HG02610 (cell line): ENCODE data around the gene CDH4.

Experiments
- ATAC-seq: cut with Tn5 transposase; IDR thresholded peaks from one replicate; pipeline ENCODE4 v1.9.1; 2021; ENCODE audit warnings: mild to moderate bottlenecking, moderate library complexity; ENCODE audit not compliant: unreplicated experiment

The CDH4 gene

DNA sequence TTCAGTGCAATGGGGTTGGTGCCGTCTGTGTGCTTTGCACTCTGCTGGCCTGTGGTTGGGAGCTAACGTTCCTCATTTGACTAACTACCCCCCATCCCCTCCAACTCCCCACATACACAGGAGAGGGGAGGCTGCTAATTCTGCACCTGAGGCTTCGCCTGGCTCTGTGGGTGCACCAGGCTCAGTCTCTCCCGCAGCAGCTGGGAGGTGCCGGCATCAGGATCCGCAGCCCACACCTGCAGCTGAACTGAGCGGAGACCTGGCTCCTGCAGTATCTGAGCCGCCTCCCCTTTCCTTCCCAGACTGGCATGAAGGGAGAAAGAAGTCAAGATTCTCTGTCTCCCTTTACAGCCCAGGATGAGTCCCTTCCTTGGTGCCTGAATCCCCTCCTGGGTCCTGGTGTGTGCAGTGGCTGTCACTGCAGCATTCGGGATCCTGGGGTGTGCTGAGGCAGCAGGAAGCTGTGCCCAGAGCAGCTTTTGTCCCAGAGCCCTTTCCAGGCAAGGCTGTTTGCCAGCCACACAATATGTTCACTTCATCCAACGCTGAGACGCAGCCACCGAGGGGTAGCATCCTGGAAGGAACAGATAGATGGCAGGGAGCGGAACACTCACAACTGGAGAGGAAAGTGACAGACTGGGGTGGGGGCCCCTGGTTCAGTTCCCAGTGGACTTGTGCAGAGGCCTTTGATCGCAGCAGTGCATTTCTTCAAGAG lies 70.2 kb downstream of the CDH4 start:
- no peak for ATAC-seq

DNA sequence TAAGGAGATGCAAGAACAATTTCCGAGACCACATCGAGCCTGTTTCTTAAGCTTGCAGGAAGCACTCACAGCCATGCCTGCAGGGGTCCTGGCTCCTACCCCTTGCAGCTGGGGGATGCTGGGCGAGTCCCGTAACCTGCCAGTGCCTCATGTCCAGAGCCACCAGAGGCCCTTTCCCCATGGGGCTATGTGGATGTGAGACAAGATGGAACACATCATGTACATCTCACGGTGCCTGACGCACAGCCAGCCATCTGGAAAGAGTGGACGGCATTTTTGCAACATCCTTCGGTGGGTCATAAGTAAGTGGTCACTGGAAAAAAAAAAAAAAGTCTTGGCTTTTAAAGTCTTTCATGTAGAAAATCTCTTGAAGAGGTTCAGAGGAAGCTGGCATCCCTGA lies 72.8 kb downstream of the CDH4 start:
- no peak for ATAC-seq

DNA sequence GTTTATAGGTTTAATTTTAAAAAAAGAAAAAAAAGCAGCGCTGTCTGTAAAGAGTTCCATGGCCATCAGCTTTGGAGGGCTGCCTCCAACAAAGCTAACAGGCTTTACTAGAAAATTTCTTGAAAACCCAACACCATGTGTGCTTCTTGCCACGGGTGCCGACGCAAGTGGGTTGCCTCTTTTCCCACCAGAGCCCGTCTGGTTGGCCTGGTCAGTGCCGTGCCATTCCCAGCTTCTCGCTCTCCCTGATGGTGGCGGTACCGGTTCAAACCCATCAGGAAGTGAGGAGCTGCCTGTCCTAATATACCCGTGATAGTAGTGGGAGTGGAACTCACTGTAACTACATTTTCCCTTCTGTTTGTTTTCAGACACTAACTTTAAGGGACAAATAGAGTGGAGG lies 73.7 kb downstream of the CDH4 start:
- no peak for ATAC-seq

DNA sequence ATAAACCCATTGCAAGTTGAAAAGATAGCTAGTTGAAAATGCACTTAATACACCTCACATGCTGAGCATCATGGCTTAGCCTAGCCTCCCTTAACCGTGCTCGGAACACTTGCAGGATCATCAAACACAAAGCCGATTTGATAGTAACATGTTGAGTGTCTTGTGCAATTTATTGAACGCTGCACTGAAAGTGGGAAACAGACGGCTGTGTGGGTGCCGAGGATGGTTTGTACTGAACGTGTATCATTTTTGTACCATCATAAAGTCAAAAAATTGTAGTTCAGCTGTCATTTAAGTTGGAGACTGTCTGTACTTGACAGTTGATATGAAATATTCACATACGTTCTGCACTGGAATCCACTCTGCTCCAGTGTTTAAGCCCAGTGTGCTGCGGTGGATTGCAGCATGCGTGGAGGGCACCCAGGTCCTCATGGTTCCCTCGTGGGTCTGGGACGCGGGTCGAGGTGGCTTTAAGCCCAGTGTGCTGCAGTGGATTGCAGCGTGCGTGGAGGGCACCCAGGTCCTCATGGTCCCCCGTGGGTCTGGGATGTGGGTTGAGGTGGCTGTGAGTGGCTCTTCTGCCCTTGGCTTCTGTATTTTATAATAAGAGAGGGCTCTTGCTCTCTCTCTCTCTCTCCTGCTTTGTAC lies 77.0 kb downstream of the CDH4 start:
- no peak for ATAC-seq

DNA sequence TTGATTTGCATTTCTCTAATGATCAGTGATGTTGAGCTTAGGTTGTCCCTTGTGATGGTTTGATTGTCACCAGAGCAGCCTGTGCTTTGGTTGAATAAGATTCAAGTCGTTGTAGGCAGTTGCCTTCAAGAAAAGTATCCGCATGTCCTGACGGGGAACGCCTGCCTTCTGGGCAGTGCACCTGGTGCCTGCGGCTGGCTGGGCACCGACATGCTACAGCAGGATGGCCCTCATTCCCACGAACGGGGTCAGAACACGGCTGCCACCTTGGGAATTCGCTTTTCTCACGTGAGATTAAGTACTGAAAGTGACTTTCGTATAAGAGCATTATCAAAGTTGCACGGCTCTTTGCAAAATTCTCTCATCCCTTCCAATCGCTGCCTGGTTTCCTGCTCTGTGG lies 78.4 kb downstream of the CDH4 start:
- ATAC-seq: no peak

DNA sequence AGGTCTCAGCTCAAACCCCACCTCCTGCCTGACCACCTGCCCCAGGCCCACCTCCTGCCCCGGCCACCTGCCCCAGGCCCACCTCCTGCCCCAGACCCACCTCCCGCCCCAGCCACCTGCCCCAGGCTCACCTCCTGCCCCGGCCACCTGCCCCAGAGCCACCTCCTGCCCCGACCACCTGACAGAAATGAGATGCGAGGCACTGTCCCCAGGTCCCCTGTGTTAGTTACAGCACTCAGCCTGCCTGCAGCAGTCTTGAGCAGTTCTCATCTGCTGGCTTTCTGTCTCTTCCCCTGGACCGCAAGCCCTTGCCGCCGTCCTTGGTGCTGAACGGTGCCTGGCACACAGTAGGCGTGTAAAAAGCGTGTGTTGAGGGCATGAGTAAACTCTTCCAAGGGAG lies 79.5 kb downstream of the CDH4 start:
- no peak for ATAC-seq

DNA sequence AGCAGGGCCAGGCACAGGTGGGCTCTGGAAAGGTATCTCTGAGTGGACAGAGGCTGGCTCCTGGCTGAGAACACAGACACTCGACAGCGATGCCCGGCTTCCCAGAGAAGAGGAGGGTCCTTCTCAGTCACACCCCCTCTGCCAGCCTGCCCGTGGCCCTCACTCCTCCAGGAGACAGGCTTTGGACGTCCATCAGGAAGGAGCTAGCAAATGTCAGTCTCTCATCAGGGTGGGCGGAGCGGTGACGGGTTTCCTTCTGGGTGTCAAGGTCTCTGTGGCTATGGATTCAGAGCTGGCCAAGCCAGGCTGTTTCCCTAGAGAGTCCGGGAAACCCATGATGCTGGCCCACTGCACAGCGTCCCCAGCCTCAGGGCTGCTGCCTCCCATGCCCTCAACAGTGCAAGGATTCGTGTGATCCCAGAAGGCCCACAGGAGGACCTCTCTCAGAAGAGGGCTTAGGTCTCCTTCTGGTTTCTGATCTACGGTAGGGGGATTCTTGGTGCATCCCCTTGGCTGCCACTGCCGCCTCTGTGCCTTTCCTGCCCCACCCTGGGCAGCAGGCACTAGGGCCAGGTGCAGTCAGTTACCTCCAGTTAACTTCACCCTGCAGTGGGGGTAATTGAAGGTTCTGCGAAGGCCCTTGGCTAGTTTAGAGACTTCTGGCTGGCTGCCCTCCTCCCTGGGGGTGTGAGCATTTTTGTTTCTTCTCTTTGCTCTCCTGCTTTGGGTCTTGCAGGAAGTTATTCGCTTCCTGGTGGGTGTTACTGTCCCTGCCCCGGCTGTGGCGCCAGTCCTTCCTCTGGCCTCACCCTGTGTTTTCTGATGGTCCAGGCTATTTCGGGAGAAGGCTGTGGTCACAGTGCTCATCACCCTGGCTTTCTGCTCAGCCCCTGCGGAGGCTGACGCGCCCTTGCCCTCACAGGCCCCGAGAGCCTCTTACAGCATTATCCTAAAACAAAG lies 80.2 kb downstream of the CDH4 start:
- no peak for ATAC-seq

DNA sequence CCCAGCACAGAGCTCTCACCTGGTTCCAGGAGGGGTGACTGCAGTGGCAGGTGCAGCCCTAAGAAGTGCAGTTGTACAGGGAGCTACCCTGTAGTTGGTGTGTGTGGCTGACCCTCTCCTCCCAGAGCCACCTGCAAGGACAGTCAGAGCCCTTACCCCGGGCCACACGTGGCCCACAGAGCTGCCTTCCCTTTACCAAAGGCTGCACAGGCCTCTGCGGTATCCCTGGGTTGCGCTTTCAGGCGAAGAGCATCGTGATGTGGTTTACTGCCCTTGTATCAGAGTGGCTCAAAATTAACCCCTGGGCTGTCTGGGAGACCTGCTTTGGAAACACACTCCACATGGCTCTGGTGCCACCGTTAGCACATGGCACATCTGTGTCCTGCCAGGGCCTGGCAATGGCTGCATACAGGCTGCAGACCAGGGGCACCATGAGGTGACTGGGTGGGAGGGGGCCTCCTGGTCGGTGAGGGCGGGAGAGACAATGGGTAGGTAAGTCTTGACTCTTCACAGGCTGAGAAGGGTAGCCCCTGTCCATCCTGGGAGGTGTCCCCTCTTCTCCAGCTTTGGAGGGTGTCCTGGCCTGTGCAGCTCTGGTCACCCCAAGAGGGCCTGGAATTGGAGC lies 81.5 kb downstream of the CDH4 start:
- no peak for ATAC-seq

DNA sequence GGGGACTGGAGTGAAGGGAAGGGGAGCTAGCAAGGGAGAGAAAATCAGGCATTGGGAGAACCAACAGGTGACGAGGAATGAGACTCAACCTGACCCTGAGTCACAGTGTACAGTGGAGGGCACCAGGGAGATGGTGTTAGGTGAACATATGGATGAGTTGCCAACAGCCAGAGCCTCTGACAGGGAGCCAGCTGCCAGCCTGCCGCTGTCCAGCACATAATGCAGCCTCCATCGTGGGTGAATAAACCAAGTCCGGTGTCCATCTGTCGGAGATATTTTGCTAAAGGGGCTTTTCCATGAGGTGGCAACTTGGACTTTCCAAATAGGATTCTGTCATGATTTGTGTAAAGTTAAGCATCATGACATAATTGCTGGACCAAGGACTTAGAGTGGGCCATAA lies 88.1 kb downstream of the CDH4 start:
- no peak for ATAC-seq

DNA sequence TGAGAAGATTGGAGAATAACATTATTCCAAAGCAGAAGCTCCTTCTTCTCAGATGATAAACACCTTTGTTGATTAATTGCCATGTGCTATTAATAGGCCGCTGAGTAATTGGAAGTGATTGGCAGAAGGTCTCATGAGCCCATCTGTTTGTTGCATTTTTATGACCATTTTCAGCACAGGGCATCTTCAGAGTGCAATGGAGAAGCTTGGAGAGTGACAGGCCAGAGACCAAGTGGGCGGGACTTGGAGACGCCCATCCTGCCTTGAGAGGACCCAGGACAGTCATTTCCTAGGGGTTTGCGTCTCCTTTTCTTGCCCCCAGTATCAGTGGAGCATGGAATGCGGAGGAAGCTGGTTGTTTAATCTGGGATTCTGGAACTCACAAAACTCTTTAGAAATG lies 89.5 kb downstream of the CDH4 start:
- no peak for ATAC-seq

DNA sequence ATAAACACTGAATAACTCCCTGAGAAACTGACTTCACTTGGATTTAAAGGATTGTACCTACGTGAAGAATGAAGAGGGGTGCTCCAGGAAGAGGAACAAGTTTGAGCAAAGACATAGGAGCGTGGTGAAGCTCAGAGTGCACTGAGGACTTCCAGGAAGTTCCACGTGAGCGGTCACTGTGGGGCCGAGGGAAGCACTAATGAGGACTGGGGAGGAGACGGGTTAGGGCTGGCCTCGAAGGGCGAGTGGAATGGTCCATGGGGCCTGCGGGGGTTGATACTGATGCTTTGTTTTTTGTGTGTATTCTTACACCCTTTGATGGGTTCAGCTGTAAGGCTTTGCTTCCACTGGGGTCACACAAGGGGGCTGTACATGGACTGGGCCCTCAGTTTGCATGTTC lies 91.9 kb downstream of the CDH4 start:
- ATAC-seq: no peak

DNA sequence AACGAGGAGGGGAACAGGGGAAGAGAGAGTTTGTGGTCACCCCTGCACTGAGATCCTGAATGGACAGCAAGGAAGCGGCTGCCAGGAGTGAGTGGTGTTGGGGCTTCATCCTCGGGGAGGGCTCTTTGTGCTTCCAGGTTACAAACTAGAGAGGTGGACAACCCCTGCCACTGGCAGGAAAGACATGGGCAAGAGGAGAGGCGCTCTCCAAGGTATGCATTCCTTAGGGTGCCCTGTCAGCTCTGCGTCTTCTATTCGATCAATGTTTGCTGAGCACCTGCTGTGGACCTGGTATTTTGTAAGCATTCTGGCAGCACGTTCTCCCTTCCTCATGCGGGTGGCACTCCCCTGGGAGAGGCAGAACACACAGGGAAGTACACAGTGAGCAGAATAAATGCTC lies 93.6 kb downstream of the CDH4 start:
- no peak for ATAC-seq

DNA sequence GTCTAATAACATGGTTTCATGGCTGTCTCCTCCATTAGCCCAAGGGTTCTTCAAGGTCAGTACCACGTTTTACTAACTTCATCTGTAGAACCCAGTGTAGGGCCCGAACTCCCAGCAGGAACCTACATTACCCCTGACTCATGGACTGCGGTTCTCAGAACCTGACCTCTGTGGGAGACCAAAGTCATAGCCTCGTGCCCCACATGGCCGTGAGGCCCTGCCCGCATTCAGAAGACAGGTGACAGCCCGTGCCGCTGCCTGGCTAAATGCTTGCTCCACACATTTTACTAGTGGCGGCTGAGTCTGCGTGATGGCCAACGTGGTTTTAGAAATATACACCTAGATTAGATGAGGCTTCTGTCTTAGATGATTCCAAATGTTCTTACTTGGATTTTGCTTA lies 94.9 kb downstream of the CDH4 start:
- ATAC-seq: no peak

DNA sequence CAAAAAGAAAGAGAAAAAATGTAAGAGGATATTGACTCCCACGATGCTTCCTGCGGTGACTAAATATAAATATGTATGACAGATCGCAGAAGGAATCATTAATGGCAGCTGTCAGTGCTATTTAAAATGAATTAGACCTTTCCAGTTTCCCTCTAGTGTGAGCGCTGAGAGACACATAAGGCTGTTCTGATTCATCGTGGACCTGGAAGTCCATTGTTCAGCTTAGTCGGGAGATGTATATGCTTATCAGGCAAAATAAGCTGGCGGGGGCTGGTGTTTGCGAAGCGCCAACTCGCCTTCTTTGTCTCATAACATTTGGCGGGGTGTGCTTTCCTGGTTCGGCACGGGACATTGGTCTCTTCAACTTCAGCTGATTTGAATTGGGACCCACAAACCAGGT lies 95.4 kb downstream of the CDH4 start:
- no peak for ATAC-seq

DNA sequence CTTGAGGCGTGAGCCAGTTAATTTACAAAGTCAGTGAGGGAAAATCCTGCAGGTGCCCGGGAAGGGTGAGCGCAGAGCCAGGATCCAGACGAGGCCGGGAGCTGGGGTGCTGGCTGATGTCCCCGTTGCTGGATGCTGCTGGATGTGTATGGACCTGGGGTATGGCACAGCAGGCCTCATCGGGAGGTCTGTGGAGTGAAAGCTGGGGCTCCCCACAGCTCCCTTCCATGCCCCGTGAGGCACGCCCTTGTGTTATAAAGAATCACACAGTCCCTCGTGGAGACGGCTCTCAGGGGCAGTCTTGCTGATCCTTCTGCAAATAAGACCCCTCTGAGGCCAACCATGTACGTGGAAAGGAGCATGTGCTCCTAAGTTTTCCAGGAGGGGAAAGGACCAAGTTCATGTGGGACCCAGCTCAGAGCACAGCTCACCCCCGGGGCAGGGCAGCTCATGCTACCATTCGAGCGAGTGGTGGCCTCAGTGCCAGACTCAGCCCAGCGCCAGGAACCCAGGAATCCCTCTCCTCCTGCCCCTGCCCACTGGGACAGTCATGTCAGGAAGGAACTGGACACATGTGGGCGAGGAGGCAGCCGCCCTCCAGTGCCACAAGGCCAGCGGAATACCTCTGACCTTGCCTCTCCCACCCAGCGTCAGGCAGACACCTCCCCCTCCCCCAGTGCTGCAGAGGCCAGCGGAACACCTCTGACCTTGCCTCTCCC lies 97.5 kb downstream of the CDH4 start:
- no peak for ATAC-seq

DNA sequence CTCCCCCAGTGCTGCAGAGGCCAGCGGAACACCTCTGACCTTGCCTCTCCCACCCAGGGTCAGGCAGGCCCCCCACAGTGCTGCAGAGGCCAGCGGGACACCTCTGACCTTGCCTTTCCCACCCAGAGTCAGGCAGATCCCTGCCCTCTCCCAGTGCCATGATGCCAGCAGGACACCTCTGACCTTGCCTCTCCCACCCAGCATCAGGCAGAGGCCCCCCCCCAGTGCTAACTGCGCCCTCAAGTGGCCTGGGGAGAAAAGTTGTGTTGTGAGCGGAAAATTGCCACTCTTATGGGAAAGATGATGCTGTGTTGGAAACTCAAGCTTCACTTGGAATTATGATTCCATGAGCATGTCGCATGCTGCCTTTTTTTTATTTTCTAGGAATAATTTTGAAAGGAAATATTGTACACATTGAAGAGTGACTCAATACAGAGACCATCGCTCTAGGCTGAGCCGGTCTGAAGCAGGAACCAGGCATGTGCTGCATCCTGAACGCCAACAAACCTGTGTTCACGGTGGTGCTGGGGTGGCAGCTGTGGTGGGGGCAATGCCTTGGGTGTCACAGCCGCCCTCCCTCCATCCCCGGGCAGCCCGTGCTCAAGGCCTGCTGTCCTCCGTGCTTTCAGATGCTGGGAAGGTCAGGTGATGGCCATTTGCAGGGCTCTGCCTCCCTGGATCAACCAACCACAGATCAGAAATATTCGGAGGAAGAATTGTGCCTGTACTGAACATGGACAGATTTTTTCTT lies 98.6 kb downstream of the CDH4 start:
- ATAC-seq: no peak

DNA sequence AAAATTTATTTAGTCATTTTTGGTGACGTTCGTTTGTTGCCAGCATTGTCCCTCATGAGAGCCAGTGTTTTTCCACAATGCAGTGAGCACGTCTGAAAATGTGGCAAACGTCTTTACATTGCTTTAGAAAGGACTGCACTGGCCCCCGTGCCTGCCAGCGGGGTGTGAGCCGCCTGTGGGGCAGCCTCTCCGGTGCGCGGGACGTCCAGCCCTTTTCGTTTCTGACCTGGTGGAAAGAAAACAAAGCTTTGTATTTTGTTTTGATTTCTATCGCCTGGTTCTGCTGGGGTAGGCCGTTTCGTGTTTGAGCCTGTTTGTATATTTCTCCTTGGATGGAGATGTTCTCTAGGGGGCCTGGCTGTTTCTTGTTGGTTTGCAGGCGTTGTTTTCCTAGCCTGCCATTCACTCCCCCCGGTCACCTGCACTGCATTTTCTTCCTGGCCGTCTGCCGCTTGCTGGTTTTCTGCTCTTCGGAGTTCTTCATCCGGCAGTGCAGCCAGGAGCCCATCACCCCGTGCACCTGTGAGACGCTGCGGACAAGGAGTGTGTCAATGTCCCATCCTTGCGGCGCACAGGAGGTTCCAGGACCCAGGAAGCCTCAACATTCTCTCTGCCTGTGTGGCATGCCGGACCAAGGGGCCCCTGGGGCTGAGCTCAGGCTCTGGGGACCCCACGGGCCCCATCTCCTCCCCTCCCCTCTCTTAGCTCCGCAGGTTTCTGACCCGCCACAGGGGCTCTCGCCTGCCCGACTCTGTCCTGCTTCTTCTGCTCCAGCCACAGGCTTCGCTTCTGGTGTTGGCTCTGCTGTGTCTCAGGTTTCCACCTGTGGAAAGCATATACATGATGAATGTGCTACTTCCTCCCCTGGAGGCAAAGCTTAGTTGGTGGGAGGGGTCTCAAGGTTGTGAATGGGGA lies 100.5 kb downstream of the CDH4 start:
- ATAC-seq: no peak

DNA sequence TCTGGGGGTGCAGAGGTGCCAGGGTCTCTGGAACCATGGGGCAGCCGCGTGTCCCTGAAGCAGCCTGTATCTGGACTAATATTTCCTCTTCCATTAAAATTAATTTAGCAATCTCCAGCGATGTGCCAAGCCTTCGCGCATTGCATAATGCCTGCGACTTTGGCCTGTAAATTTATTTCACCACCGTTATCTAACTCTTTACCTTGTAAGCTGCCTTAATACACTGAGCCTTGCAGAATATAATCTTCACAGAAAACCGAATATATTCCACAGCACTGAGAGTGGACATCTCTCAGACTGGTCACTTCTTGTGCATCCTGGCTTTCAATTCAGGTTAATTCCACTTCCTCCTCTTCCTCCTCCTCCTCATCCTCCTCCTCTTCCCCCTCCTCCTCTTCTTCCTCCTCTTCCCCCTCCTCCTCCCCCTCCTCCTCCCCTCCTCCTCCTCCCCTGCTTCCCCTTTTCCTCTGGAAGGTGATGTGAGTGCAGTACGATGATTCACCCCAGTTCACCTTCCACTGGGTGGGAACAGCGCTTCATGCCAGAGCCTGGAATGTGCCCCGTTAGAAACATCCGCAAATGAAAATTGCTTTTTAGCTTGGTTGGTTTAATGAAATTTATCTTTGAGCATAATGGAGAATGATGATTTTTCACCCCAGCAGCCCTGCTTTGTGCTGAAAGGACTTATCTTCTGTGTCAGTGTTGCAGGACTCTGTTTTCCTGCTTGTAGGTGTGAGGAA lies 101.4 kb downstream of the CDH4 start:
- ATAC-seq: no peak
